HG02798 (cell line): ENCODE measurements around the gene PPP1CB.

Experiments used
- ATAC-seq: cut with Tn5 transposase; IDR thresholded peaks from one replicate; pipeline ENCODE4 v1.9.1; 2021; ENCODE audit warnings: mild to moderate bottlenecking; ENCODE audit not compliant: unreplicated experiment, poor library complexity

The PPP1CB gene

GRCh38 chr2:28842042-28842441, 90.4 kb downstream of the PPP1CB start:
- ATAC-seq = no peak
